ENCODE measurements around the gene CHRNA4. TPM values are rescaled to one million over a fixed set of nuclear protein-coding genes. Genes with fewer than 3 reads are reported as not detected.

CHRNA4 gene
- total and polyA plus RNA-seq, 9 of the 15 experiments (the other 6 are each of a cell fraction or from before 2014, with no cell fraction given), result not detected

DNA sequence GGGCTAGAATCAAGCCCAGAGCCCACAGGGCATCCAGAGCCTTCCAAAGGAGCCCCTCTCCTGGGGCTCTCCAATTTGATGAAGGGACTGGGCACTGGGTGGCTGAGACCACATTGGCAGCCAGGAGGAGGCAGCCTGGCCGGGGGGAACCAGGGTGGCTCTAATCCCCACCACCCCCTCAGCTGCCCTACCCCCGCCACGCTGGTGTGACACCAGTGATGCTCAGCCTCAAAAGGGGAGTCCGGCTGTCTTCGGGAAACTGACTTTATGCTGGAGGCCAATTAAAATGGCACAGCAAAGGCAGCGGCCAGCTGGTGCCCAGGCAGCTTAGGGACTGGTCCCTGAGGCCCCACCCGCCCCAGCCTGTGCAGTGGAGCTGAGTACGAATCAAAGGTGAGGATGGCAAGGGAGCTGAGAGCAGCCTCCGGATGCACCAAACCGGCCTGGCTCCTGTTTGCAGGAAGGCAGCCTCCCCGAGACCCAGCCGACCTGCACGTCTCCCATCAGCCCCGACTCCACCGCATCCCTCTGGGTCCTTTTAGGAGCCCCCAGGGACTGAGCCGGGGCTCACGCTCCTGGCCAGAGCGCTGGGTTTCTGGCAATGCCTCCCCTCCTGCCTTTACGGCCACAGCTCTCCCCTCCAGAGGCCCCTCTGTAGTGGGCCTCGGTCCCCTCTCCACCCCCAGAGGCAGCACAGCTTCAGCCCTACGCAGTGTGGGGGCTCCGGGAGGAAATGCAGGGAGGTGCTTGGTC lies 28.5 kb downstream of the CHRNA4 start (continued):
- TF ChIP-seq, protein P1, sequence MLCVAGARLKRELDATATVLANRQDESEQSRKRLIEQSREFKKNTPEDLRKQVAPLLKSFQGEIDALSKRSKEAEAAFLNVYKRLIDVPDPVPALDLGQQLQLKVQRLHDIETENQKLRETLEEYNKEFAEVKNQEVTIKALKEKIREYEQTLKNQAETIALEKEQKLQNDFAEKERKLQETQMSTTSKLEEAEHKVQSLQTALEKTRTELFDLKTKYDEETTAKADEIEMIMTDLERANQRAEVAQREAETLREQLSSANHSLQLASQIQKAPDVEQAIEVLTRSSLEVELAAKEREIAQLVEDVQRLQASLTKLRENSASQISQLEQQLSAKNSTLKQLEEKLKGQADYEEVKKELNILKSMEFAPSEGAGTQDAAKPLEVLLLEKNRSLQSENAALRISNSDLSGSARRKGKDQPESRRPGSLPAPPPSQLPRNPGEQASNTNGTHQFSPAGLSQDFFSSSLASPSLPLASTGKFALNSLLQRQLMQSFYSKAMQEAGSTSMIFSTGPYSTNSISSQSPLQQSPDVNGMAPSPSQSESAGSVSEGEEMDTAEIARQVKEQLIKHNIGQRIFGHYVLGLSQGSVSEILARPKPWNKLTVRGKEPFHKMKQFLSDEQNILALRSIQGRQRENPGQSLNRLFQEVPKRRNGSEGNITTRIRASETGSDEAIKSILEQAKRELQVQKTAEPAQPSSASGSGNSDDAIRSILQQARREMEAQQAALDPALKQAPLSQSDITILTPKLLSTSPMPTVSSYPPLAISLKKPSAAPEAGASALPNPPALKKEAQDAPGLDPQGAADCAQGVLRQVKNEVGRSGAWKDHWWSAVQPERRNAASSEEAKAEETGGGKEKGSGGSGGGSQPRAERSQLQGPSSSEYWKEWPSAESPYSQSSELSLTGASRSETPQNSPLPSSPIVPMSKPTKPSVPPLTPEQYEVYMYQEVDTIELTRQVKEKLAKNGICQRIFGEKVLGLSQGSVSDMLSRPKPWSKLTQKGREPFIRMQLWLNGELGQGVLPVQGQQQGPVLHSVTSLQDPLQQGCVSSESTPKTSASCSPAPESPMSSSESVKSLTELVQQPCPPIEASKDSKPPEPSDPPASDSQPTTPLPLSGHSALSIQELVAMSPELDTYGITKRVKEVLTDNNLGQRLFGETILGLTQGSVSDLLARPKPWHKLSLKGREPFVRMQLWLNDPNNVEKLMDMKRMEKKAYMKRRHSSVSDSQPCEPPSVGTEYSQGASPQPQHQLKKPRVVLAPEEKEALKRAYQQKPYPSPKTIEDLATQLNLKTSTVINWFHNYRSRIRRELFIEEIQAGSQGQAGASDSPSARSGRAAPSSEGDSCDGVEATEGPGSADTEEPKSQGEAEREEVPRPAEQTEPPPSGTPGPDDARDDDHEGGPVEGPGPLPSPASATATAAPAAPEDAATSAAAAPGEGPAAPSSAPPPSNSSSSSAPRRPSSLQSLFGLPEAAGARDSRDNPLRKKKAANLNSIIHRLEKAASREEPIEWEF (CRISPR knock-in tag; IDR thresholded peaks at IDR 0.05), result no peak
- TF ChIP-seq EGR1 (conservative IDR thresholded peaks at IDR 0.05) (no peak), MEF2D (tag; conservative IDR thresholded peaks at IDR 0.05; ENCODE audit: low read depth) (no peak), CCNT2 (IDR thresholded peaks at IDR 0.05; ENCODE audit: borderline replicate concordance, extremely low read depth, insufficient read length, low read depth, low read length) (no peak), RERE (CRISPR knock-in tag; IDR thresholded peaks at IDR 0.05; ENCODE audit: borderline replicate concordance) (no peak), DLX4 (CRISPR knock-in tag; IDR thresholded peaks at IDR 0.05) (no peak)
- TF ChIP-seq, protein P2, sequence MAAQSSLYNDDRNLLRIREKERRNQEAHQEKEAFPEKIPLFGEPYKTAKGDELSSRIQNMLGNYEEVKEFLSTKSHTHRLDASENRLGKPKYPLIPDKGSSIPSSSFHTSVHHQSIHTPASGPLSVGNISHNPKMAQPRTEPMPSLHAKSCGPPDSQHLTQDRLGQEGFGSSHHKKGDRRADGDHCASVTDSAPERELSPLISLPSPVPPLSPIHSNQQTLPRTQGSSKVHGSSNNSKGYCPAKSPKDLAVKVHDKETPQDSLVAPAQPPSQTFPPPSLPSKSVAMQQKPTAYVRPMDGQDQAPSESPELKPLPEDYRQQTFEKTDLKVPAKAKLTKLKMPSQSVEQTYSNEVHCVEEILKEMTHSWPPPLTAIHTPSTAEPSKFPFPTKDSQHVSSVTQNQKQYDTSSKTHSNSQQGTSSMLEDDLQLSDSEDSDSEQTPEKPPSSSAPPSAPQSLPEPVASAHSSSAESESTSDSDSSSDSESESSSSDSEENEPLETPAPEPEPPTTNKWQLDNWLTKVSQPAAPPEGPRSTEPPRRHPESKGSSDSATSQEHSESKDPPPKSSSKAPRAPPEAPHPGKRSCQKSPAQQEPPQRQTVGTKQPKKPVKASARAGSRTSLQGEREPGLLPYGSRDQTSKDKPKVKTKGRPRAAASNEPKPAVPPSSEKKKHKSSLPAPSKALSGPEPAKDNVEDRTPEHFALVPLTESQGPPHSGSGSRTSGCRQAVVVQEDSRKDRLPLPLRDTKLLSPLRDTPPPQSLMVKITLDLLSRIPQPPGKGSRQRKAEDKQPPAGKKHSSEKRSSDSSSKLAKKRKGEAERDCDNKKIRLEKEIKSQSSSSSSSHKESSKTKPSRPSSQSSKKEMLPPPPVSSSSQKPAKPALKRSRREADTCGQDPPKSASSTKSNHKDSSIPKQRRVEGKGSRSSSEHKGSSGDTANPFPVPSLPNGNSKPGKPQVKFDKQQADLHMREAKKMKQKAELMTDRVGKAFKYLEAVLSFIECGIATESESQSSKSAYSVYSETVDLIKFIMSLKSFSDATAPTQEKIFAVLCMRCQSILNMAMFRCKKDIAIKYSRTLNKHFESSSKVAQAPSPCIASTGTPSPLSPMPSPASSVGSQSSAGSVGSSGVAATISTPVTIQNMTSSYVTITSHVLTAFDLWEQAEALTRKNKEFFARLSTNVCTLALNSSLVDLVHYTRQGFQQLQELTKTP (IDR thresholded peaks at IDR 0.05; ENCODE audit: low read depth in 1 of 2, partially characterized antibody in 2 of 2), result no peak
- TF ChIP-seq, protein P3, sequence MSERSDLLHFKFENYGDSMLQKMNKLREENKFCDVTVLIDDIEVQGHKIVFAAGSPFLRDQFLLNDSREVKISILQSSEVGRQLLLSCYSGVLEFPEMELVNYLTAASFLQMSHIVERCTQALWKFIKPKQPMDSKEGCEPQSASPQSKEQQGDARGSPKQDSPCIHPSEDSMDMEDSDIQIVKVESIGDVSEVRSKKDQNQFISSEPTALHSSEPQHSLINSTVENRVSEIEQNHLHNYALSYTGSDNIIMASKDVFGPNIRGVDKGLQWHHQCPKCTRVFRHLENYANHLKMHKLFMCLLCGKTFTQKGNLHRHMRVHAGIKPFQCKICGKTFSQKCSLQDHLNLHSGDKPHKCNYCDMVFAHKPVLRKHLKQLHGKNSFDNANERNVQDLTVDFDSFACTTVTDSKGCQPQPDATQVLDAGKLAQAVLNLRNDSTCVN (CRISPR knock-in tag; IDR thresholded peaks at IDR 0.05), result no peak

All from K562 (cell line).